Epidermal melanocyte (primary cell): Measurements from ENCODE around the gene CD68.
"Not testable (repeated sequence)": the region's sequence is repeated elsewhere in the genome, so short reads cannot be mapped to it uniquely, and the experiment has no call there.

Experiments
- DNase-seq: peaks from one replicate; pipeline ENCODE4 v3.0.0; 2011; ENCODE audit warnings: low spot score; ENCODE audit not compliant: insufficient read length

Gene CD68

GRCh38 chr17:7580604-7581575 lies 1.5 kb downstream of the CD68 start:
- no peak for DNase-seq

GRCh38 chr17:7582396-7583252 lies 3.2 kb downstream of the CD68 start:
- DNase-seq: no peak

GRCh38 chr17:7583253-7584109 lies 4.0 kb downstream of the CD68 start, which contains the start of gene MPDU1:
Gene MPDU1 (plus strand): TSS chr17:7583852. CDS start chr17:7583863, 11 bp downstream.
- DNase-seq: peak; percentile 94

DNA sequence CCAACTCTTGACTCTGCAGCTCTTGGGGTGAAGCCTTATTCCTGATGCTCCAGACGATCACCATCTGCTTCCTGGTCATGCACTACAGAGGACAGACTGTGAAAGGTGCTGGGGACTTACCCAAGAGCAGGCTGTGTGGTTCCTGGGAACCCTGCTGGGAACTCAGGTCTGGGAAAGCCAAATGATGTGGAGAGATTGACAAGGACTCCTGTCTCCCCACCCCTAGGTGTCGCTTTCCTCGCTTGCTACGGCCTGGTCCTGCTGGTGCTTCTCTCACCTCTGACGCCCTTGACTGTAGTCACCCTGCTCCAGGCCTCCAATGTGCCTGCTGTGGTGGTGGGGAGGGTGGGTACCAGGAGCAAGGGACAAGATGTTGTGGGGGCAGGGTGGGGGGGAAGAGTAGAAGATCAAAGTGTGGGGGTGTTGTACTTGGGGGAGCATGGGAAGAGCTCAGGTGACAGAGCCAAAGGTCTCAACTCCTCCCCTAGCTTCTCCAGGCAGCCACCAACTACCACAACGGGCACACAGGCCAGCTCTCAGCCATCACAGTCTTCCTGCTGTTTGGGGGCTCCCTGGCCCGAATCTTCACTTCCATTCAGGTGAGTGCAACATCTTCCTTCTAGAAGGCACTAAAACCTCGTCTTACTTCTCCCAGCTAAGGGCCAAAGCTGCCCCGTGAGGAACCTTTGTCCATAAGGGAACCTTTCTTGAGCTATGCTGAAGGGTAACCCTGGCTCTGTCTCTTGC lies 7.4 kb downstream of the CD68 start:
- no peak for DNase-seq

DNA sequence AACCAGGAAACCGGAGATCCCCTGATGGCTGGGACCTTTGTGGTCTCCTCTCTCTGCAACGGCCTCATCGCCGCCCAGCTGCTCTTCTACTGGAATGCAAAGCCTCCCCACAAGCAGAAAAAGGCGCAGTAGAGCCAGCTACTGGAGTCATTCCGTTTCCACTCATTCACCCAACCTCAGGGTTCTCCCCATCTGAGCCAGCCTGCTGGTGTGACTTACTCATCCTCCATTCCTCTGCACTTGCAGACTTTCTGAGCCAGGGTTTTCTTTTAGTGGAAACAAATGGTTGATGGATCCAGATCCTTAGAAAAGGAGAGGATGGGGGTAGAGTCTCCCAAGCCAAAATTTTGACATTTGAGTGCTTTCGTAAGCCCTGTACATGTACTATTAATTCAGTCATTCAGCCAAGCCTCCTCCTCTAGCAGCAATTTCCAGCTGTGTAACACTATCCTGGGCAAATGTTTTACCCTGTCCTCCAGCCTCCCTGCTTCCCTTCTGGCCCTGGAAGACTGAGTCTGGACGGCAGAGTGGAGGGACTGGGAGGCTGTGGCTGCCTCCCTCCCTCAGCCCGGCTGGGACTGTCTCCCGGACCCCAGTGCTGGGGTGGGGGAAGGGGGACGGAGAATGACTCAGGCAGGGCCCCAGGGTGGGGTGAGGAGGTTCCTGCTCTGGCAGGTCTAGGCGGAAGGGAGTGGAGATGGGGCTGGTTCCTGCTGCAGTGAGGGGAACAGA lies 8.1 kb downstream of the CD68 start:
- DNase-seq: peak; percentile 71

- DNase-seq: no peak
Measured at GRCh38 chr17:7588553-7589203, 9.2 kb downstream of the CD68 start.

GRCh38 chr17:7589204-7589868 lies 9.9 kb downstream of the CD68 start:
- peak; percentile 96 for DNase-seq

GRCh38 chr17:7589891-7590691 lies 10.7 kb downstream of the CD68 start, which contains the start of gene SOX15:
Gene SOX15 (minus strand): TSS chr17:7590094. CDS start chr17:7589676, 418 bp downstream.
- no peak for DNase-seq

DNA sequence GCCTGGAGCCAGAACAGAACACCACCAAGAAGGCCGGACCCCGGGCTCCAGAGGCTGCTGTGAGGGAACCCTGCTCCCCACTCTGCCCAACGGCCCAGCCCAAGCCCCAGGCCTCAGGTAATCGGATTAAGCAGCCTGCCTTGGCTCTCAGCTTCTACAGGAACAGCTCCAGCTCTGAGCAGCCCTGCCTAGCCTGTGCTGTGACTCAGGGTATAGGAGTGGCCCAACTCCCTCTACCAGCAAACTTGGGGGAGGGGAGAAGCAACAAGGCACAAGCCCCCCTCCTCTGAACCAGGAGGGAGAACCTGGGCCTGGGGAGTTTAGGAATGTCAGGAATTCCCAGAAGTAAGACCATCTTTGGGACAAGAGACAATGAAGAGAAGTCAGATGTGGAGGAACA lies 11.3 kb downstream of the CD68 start:
- DNase-seq: no peak

- no peak for DNase-seq
Measured at GRCh38 chr17:7591596-7591995, 12.2 kb downstream of the CD68 start.

DNA sequence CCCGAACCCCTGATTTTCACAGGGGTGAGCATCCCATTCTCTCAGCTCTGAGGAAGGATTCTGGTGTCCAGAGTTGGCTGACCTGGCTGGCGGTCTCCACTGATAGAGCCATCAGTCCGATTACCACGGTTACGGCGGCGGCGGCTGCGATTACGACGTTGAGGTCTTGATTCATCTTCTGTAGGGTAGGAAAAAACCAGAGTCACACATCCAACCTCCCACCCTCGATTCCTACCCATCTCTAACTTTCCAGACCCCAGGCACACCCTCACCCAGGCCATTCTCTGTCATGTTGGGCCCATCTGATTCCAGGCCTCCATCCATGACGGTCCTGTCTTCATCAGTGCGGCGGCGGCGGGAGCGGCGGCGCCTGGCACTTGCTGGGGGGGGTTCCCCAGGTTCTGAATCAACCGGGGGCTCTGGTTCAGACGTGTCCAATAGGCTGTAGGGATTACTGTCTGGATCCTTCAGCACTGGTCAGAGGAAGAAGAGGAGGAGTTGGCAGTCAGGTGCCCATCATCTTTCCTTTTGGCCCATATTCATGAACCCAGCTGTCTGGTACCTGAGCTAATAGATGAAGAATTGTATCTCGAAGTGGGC lies 13.1 kb downstream of the CD68 start:
- no peak for DNase-seq

- no peak for DNase-seq
Measured at GRCh38 chr17:7593296-7593695, 13.9 kb downstream of the CD68 start.

DNA sequence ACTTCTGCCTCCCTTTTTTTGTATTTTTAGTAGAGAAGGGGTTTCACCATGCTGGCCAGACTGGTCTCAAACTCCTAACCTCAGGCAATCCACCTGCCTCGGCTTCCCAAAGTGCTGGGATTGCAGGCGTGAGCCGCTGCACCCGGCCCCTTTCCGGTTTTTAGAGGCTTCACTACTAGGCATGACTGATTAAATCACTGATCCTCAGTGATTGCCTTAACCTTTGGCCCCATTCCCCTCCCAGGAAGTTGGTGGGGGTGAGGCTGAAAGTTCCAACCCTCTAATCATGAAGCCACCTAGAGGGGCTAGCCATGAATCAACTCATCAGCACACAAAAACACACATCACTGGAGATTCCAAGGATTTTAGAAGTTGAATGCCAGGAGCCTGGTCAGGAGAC lies 18.1 kb downstream of the CD68 start:
- not testable (repeated sequence) for DNase-seq

DNA sequence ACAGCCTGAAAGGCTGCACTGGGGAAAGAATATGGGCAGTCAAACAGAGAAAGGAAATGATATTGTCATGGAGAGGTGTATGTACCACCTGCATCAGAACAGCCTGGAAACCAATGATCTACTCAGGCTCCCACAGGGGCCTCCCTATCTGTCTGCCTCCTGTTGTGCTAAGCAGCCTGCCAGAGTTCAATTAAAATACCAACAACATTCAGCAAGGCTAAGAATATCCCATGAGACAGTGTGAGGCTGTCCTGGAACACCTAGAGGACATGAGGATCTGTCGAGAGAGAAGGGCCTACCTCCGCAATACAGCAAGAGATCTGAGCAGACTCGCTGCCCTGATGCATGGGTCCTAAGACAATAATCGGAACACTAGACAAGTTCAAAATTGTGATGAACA lies 26.8 kb downstream of the CD68 start:
- DNase-seq: no peak

DNA sequence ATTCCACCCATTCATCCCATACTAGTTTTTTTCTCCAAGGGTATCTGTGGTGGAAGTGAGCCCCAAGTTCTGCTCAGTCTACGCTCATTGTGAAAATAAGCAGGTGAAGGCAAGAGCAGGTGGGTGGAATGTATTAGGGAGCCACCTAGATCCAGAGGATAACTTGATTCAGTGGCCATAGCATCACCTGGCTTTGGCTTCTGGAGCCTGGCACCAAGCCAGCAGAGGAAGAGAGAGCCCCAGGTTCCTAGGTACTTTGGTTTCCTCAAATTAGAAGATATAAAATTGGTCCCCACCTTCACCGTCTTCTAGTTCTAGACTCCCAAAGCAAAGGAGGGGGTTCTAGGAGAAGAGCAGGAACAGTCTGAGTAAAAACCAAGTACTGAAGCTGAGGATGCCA lies 31.2 kb downstream of the CD68 start:
- no peak for DNase-seq

- no peak for DNase-seq
Measured at GRCh38 chr17:7611635-7612293, 32.3 kb downstream of the CD68 start.

DNA sequence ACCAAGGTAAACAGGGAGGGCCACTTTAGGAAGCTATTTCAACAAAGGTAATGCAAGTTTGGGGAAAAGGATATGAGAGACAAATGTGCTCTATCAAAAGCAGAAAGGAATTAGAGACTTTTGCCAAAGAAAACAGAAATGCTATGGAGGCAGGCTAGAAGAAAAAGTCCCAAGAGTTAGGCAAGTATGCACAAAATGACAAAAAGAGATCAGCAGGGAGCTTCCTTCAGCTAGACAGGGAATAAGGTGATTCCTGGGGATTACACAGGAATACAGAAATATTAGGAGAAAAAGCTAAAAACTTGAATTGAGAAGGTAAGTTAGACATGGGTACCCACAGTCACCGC lies 32.8 kb downstream of the CD68 start:
- DNase-seq: no peak
